Measurements from ENCODE around the gene RBM33. TPM values are rescaled to one million over a fixed set of nuclear protein-coding genes. Genes with fewer than 3 reads are reported as not detected.

Gene RBM33
- total and polyA plus RNA-seq, 2 of the 8 experiments (the other 6 are each of a cell fraction or from before 2014, with no cell fraction given): 16.5 to 64.6 TPM

DNA sequence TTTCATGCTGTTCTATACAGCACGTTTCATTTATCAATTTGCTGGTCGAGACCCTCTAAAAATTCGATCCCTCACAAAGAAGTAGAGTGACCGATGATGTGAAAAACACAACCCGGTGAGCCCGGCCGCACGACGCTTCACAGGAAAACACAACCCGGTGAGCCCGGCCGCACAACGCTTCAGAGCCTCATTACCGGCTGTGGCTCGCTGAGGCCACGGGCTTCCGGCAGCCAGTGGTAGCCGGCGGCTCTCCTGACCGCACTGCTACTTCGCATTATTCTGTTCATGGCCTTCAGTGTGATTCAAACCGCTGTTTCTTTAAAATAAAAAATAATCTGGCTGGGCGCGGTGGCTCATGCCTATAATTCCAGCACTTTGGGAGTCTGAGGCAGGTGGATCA is 42.3 kb upstream of the RBM33 start:
- WGBS, 2 experiments (ENCODE audit: extremely low coverage in 1 of 2, insufficient coverage in 1 of 2, insufficient read length in 1 of 2, insufficient replicate concordance in 2 of 2, low coverage in 1 of 2, low lambda C conversion rate in 2 of 2, missing lambda C conversion rate in 1 of 2): 93% methylated on average over 24 of the region's 24 CpGs; no CpG with 5 or more reads in 1 of the 2 experiments
- H3K36me3 ChIP-seq (ENCODE audit: control insufficient read depth in 2 of 4, insufficient read depth in 4 of 4, low read length in 3 of 4): no peaks in the 10 kb centered on the region
- H3K4me3 ChIP-seq (ENCODE audit: extremely low read depth in 1 of 4, insufficient read depth in 2 of 4, low read depth in 3 of 4, low read length in 4 of 4): no peak overlapping the region
- no peaks in the 10 kb centered on the region for H3K27me3 ChIP-seq (replicated peaks in 1 of 4; ENCODE audit: control insufficient read depth in 3 of 4, extremely low read depth in 1 of 4, insufficient read depth in 3 of 4, low read length in 3 of 4)
- no peak overlapping the region for H2BK15ac ChIP-seq (ENCODE audit: low read length)
- no peak overlapping the region for H3K18ac ChIP-seq (ENCODE audit: extremely low read depth, low read length)
- CTCF ChIA-PET (ENCODE audit: partially characterized antibody): interaction anchor here (0.6 kb wide), 1 partner anchor 502 kb away, joined by 3 read pairs; no protein-coding TSS in a partner anchor
- no peak overlapping the region for H2AFZ ChIP-seq (ENCODE audit: low read length)
- POLR2A ChIA-PET (ENCODE audit: partially characterized antibody): no interaction called here
- H2BK20ac ChIP-seq (ENCODE audit: low read length): no peak overlapping the region
- H3K23me2 ChIP-seq (ENCODE audit: low read depth, low read length): no peaks in the 10 kb centered on the region
- H2BK120ac ChIP-seq (replicated peaks; ENCODE audit: low read depth, low read length): no peak overlapping the region
- FAIRE-seq (no peak), DNase-seq (ENCODE audit: low read depth in 1 of 2, low spot score in 2 of 2) (no peak)
- no peaks in the 10 kb centered on the region for H4K20me1 ChIP-seq (replicated peaks in 1 of 2; ENCODE audit: control insufficient read depth in 1 of 2, insufficient read depth in 2 of 2, low read length in 2 of 2)
- peaks cover 0 to 2% (median 0%) of the 10 kb centered on the region in 4 experiments; a peak in 1 of 7 replicates for H3K4me1 ChIP-seq (replicated peaks in 1 of 4; ENCODE audit: control insufficient read depth in 3 of 4, insufficient read depth in 4 of 4, low read length in 3 of 4)
- H2BK5ac ChIP-seq (ENCODE audit: low read depth, low read length): no peak overlapping the region
- no peaks in the 10 kb centered on the region for H3K79me1 ChIP-seq (ENCODE audit: low read depth, low read length)
- no peak overlapping the region for H3K14ac ChIP-seq (ENCODE audit: insufficient read length)
- no peak overlapping the region for H3K27ac ChIP-seq (ENCODE audit: low read depth, low read length)
- no peaks in the 10 kb centered on the region for H3K9me3 ChIP-seq (ENCODE audit: insufficient read depth in 2 of 2, low read depth in 1 of 2, low read length in 1 of 2)
- no peak overlapping the region for H2BK12ac ChIP-seq (ENCODE audit: low read depth, low read length)
- H3K56ac ChIP-seq (replicated peaks; ENCODE audit: insufficient read length, low read depth, low read length): no peak overlapping the region
- no peak overlapping the region for H4K5ac ChIP-seq (ENCODE audit: insufficient read length, low read depth, low read length)
- H3K4ac ChIP-seq (replicated peaks; ENCODE audit: insufficient read length, low read depth, low read length): no peak overlapping the region
- H3K23ac ChIP-seq (ENCODE audit: insufficient read length): no peak overlapping the region
- H4K8ac ChIP-seq (ENCODE audit: extremely low read depth, insufficient read depth, low read length): no peak overlapping the region
- H3K79me2 ChIP-seq (ENCODE audit: control insufficient read depth in 1 of 2, insufficient read depth in 2 of 2, low read length in 2 of 2): no peaks in the 10 kb centered on the region
- H2AK5ac ChIP-seq (ENCODE audit: low read depth, low read length): no peak overlapping the region
- H4K91ac ChIP-seq (replicated peaks; ENCODE audit: insufficient read length, low read length): no peak overlapping the region
- no peak overlapping the region for H3K9ac ChIP-seq (replicated peaks in 1 of 4; ENCODE audit: extremely low read depth in 1 of 4, low read depth in 3 of 4, low read length in 3 of 4)
- no peak overlapping the region for H3K4me2 ChIP-seq (ENCODE audit: insufficient read depth in 1 of 2, low read depth in 2 of 2, low read length in 2 of 2)
- TF ChIP-seq BRCA1 (IDR thresholded peaks at IDR 0.05; ENCODE audit: low read depth, low read length): no peak
- no peak for TF ChIP-seq CHD2 (IDR thresholded peaks at IDR 0.05; ENCODE audit: low read length)
- TF ChIP-seq FOSL1 (IDR thresholded peaks at IDR 0.05; ENCODE audit: insufficient read depth, low read depth, low read length): no peak
- TF ChIP-seq TBP (IDR thresholded peaks at IDR 0.05; ENCODE audit: low read depth, low read length): no peak
- TF ChIP-seq SIRT6 (IDR thresholded peaks at IDR 0.05; ENCODE audit: low read length): no peak
- TF ChIP-seq JUN (IDR thresholded peaks at IDR 0.05; ENCODE audit: low read depth, low read length): no peak
- TF ChIP-seq CREB1 (IDR thresholded peaks at IDR 0.05): no peak
- no peak for TF ChIP-seq TEAD4 (IDR thresholded peaks at IDR 0.05; ENCODE audit: low read depth, low read length)
- no peak for TF ChIP-seq CHD1 (IDR thresholded peaks at IDR 0.05; ENCODE audit: low read depth, low read length)
- TF ChIP-seq TCF12 (IDR thresholded peaks at IDR 0.05; ENCODE audit: low read depth, low read length): no peak
- no peak for TF ChIP-seq SRF (IDR thresholded peaks at IDR 0.05; ENCODE audit: low read depth, low read length)
- no peak for TF ChIP-seq EZH2 (IDR thresholded peaks at IDR 0.05; ENCODE audit: low read depth, low read length, severe bottlenecking)
- TF ChIP-seq ASH2L (IDR thresholded peaks at IDR 0.05; ENCODE audit: low read length): no peak
- no peak for TF ChIP-seq SP2 (IDR thresholded peaks at IDR 0.05; ENCODE audit: low read length)
- no peak for TF ChIP-seq SIN3A (conservative IDR thresholded peaks at IDR 0.05 in 1 of 2, IDR thresholded peaks at IDR 0.05 in 1 of 2; ENCODE audit: low read depth in 1 of 2, low read length in 2 of 2)
- no peak for TF ChIP-seq SP1 (IDR thresholded peaks at IDR 0.05; ENCODE audit: low read depth, low read length)
- no peak for TF ChIP-seq BCL11A (IDR thresholded peaks at IDR 0.05; ENCODE audit: low read depth in 2 of 2, low read length in 2 of 2)
